Endothelial cell of umbilical vein (primary cell): ENCODE data around the gene L1CAM. TPM values are rescaled to one million over a fixed set of nuclear protein-coding genes. Genes with fewer than 3 reads are reported as not detected.

ENCODE experiments used
- BruUV-seq: library from RNA; stranded (reverse); fragments of 400-500 nt; replicated peaks from 2 replicates; lab custom pipeline; 2021; lab: Mats Ljungman, UMichigan
- CTCF ChIA-PET: fragments of 300-600, 350-600 bp; sonication (Branson Sonifier 250); formaldehyde crosslinking; loops from one replicate; lab custom pipeline; 2021; ENCODE audit warnings: antibody characterized with exemption, inconsistent platforms; lab: Charles Lee
- POLR2A ChIA-PET: fragments of 300-600, 350-600 bp; sonication (Branson Sonifier 250); formaldehyde crosslinking; loops from one replicate; lab custom pipeline; 2021; ENCODE audit warnings: antibody characterized with exemption, inconsistent platforms; lab: Charles Lee
- DNase-seq: peaks from one replicate; pipeline ENCODE4 v3.0.0-alpha.2; 2011; ENCODE audit warnings: low read depth, low spot score
- FAIRE-seq: peaks from 2 replicates; lab custom pipeline; 2011; peaks lifted over from hg19 to GRCh38; lab: Jason Lieb, UNC
- H2AFZ ChIP-seq: 2 replicates; pipeline ENCODE4 v1.6.0; 2012; ENCODE audit warnings: low read depth, low read length, control low read depth, inconsistent platforms
- H3K27ac ChIP-seq: 2 replicates; pipeline ENCODE4 v1.5.1; 2011; ENCODE audit warnings: low read depth, mild to moderate bottlenecking, control low read depth, low read length, moderate library complexity; ENCODE audit not compliant: insufficient read depth
- H3K27me3 ChIP-seq, 2 experiments: 2 replicates each; pipeline versions ENCODE4 v1.6.0 to v1.6.1; 2011; ENCODE audit warnings: low read length in 2 of 2, mixed read lengths in 1 of 2; ENCODE audit not compliant: control insufficient read depth in 2 of 2, insufficient read depth in 2 of 2
- H3K36me3 ChIP-seq, 2 experiments: 2 replicates in 1 of 2; 3 replicates in 1 of 2; pipeline ENCODE4 v1.5.1; 2011; ENCODE audit warnings: low read length in 2 of 2, mild to moderate bottlenecking in 1 of 2, moderate library complexity in 1 of 2; ENCODE audit not compliant: control insufficient read depth in 2 of 2, insufficient read depth in 2 of 2; ENCODE audit errors: extremely low read depth in 1 of 2
- H3K4me1 ChIP-seq: 3 replicates; pipeline ENCODE4 v1.5.1; 2011; ENCODE audit warnings: mild to moderate bottlenecking, low read length; ENCODE audit not compliant: control insufficient read depth, insufficient read depth; ENCODE audit errors: extremely low read depth
- H3K4me2 ChIP-seq: 2 replicates; pipeline ENCODE4 v1.6.1; 2011; ENCODE audit warnings: low read length, control low read depth, mixed read lengths; ENCODE audit not compliant: insufficient read depth
- H3K4me3 ChIP-seq, 3 experiments: fragments of 200-600 bp in 1 of 3; sonication (generic), shearing (Covaris generic) in 1 of 3; replicated peaks in 1 of 3; 2 replicates each; pipeline ENCODE4 v1.5.1; 2011 to 2016; ENCODE audit warnings: control low read depth in 3 of 3, low read length in 3 of 3, mild to moderate bottlenecking in 2 of 3, inconsistent platforms in 1 of 3, low read depth in 1 of 3, moderate library complexity in 1 of 3; ENCODE audit not compliant: insufficient read depth in 1 of 3
- H3K79me2 ChIP-seq: 2 replicates; pipeline ENCODE4 v1.6.0; 2012; ENCODE audit warnings: low read length, inconsistent platforms; ENCODE audit not compliant: control insufficient read depth, insufficient read depth
- H3K9ac ChIP-seq: replicated peaks from 2 replicates; pipeline ENCODE3; 2011; ENCODE audit warnings: low read length, control low read depth; ENCODE audit not compliant: insufficient read depth; ENCODE audit errors: extremely low read depth
- H3K9me1 ChIP-seq: replicated peaks from 3 replicates; pipeline ENCODE4 v1.6.0; 2011; ENCODE audit warnings: mild to moderate bottlenecking, low read length; ENCODE audit not compliant: control insufficient read depth, insufficient read depth; ENCODE audit errors: extremely low read depth
- H3K9me3 ChIP-seq: replicated peaks from 2 replicates; pipeline ENCODE4 v1.5.1; 2012; ENCODE audit warnings: low read length, inconsistent platforms; ENCODE audit not compliant: control insufficient read depth, insufficient read depth
- H4K20me1 ChIP-seq: replicated peaks from 2 replicates; pipeline ENCODE3; 2011; ENCODE audit warnings: mild to moderate bottlenecking, low read length; ENCODE audit not compliant: control insufficient read depth, insufficient read depth; ENCODE audit errors: extremely low read depth
- CTCF ChIP-seq, 2 donors: IDR thresholded peaks; 1 replicate in 1 of 2; 2 replicates in 1 of 2; pipeline ENCODE4 v1.5.1; 2011; ENCODE audit warnings: low read length in 2 of 2, mild to moderate bottlenecking in 2 of 2, moderate library complexity in 2 of 2, control low read depth in 1 of 2, inconsistent platforms in 1 of 2, low read depth in 1 of 2; ENCODE audit not compliant: insufficient read depth in 1 of 2; ENCODE audit errors: extremely low read depth in 1 of 2
- EZH2 ChIP-seq: IDR thresholded peaks from 2 replicates; pipeline ENCODE4 v1.6.1; 2012; ENCODE audit warnings: borderline replicate concordance, low read depth, mild to moderate bottlenecking, moderate library complexity, low read length, inconsistent platforms; ENCODE audit not compliant: severe bottlenecking
- FOS ChIP-seq: IDR thresholded peaks from 2 replicates; pipeline ENCODE4 v1.6.1; 2011; ENCODE audit warnings: mild to moderate bottlenecking, low read length, moderate library complexity, borderline replicate concordance; ENCODE audit not compliant: insufficient read depth
- GATA2 ChIP-seq: IDR thresholded peaks from 2 replicates; pipeline ENCODE4 v1.7.0; 2011; ENCODE audit warnings: low read depth, mild to moderate bottlenecking, moderate library complexity, mixed read lengths, low read length; ENCODE audit not compliant: insufficient read length, insufficient read depth
- JUN ChIP-seq: IDR thresholded peaks from 2 replicates; pipeline ENCODE4 v1.6.1; 2011; ENCODE audit warnings: borderline replicate concordance, low read depth; ENCODE audit not compliant: insufficient read length, insufficient read depth
- MYC ChIP-seq: IDR thresholded peaks from one replicate; pipeline ENCODE4 v1.6.1; 2011; ENCODE audit warnings: mild to moderate bottlenecking, low read depth, low read length
- POLR2A ChIP-seq: IDR thresholded peaks from 2 replicates; pipeline ENCODE4 v1.6.1; 2012; ENCODE audit warnings: low read depth, mild to moderate bottlenecking, control low read depth, low read length
- POLR2AphosphoS5 ChIP-seq: IDR thresholded peaks from 2 replicates; pipeline ENCODE4 v1.6.1; 2012; ENCODE audit warnings: low read depth, mild to moderate bottlenecking, control low read depth, low read length, moderate library complexity; ENCODE audit not compliant: insufficient read depth
- dilution Hi-C: fragments of 300-500 bp; cut with MboI; formaldehyde crosslinking; loops from one replicate; pipeline ENCODE4 v1.15.0; 2019; ENCODE audit warnings: low sequenced_read_pairs; ENCODE audit not compliant: extremely low pct_ligation_motif_present
- intact Hi-C: fragments of 100-400 bp; cut with micrococcal nuclease; formaldehyde crosslinking; loops from one replicate; pipeline ENCODE4 v1.10.0; 2022
- polyA plus RNA-seq, 4 experiments: library from polyadenylated mRNA; depleted of rRNA in 3 of 4; stranded (reverse) in 3 of 4; unstranded in 1 of 4; fragments of >200 nt; gene quantifications; 2 replicates each; pipeline versions ENCODE4 v1.2.1 to v1.2.3, GENCODE V29; 2011 to 2012; ENCODE audit warnings: missing spikeins in 1 of 4
- total RNA-seq: library from RNA; stranded (reverse); gene quantifications from 2 replicates; pipeline ENCODE4 v1.2.3, GENCODE V29; 2021
- TF ChIP-seq, protein P1 (sequence below): IDR thresholded peaks from 2 replicates; pipeline ENCODE4 v1.6.1; 2011; ENCODE audit not compliant: insufficient read depth, insufficient read length

The L1CAM gene
- total and polyA plus RNA-seq, 2 donors (not counting 3 experiments of a cell fraction or from before 2014, with no cell fraction given): 0.01 TPM; not detected in 1

DNA sequence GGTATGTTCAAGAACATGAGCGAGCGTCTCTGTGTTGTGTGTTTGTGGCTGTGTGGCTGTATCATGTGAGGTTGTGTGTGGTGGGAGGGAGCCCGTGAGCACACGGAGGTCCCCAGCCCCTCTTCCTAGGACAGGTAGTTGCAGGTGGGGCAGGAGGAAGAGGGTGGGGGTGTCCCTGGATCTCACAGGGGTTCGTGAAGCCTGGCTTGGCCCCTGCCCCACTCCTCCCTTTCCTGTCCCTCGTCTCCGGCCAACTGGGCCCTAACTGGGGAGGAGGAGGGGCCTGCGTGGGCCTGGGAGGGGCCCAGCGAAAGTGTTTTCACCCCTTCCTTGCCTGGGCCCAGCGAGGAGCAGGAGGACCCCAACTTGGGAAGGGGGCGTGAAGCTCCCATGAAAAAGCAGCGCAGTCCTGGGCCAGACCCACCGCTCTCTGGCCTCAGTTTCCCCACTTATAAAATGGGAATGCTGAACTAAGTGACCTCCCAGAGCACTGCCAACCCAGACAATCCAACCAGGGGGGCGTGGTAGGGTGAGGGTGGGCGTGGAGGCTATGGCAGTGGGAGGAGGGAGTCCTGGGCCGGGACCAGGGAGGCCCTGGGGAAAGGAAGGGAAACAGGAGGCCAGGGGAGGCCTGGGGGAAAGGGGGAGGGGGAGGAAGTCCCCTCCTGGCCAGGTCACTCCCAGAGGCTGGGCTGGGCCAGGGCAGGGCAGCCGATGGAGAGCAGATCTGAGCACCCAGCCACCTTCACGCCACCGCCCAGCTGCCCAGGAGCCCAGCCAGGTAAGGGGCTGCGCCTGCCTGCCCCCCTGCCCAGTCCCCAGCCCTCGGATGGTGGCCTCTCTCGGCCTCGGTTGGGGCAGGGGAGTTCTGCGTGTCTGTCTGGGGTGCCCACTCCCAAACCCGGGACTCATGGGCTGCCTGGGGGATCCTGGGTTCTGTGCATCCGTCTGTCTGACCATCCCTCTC lies 18.3 kb upstream of the L1CAM start, which contains the start of gene AVPR2:
Gene AVPR2 (plus strand): TSS at position 683 of the 967 bp plus-strand sequence. CDS start 473 bp downstream, outside the sequence.
- no peak within 1 kb of the TSS for H3K9ac ChIP-seq
- DNase-seq (no peak), FAIRE-seq (no peak)
- no peak within 1 kb of the TSS for H3K27ac ChIP-seq
- H2AFZ ChIP-seq: no peak within 1 kb of the TSS
- H3K9me3 ChIP-seq: no peaks in the 10 kb centered on the region
- no peaks in the 10 kb centered on the region for H3K79me2 ChIP-seq
- no peaks in the 10 kb centered on the region for H4K20me1 ChIP-seq
- TF ChIP-seq, protein P1, sequence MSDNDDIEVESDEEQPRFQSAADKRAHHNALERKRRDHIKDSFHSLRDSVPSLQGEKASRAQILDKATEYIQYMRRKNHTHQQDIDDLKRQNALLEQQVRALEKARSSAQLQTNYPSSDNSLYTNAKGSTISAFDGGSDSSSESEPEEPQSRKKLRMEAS: no peak
- dilution Hi-C loops: no loop called here
- ChIA-PET POLR2A (no interaction called here), CTCF (no interaction called here)
- intact Hi-C loops: no loop called here
- no peaks in the 10 kb centered on the region for H3K36me3 ChIP-seq
- BruUV-seq: no TSS peak
- no peak within 1 kb of the TSS for H3K4me2 ChIP-seq
- H3K4me3 ChIP-seq: no peak within 1 kb of the TSS
- no peaks in the 10 kb centered on the region for H3K9me1 ChIP-seq
- no peaks in the 10 kb centered on the region for H3K27me3 ChIP-seq
- H3K4me1 ChIP-seq: no peaks in the 10 kb centered on the region

GRCh38 chrX:153903238-153903980 lies 17.4 kb upstream of the L1CAM start:
- CTCF ChIA-PET: interaction anchor here (1.0 kb wide), 1 partner anchor 18 kb away, joined by 3 read pairs; no protein-coding TSS in a partner anchor
- dilution Hi-C loops (no loop called here), intact Hi-C loops (no loop called here)
- Histone ChIP-seq H4K20me1 (no peaks in the 10 kb centered on the region), H3K9me1 (no peaks in the 10 kb centered on the region), H3K9me3 (no peaks in the 10 kb centered on the region), H3K27ac (no peak overlapping the region), H3K36me3 (no peaks in the 10 kb centered on the region), H2AFZ (no peak overlapping the region), H3K4me2 (no peak overlapping the region), H3K4me1 (no peaks in the 10 kb centered on the region), H3K79me2 (no peaks in the 10 kb centered on the region), H3K27me3 (no peaks in the 10 kb centered on the region), H3K9ac (no peak overlapping the region), H3K4me3 (no peak overlapping the region)
- POLR2A ChIA-PET: no interaction called here
- TF ChIP-seq MYC (no peak), FOS (no peak), JUN (no peak), CTCF (IDR thresholded peaks at IDR 0.05; ENCODE audit: extremely low read depth in 1 of 2, insufficient read depth in 1 of 2, low read depth in 1 of 2, low read length in 2 of 2) (no peak), EZH2 (no peak), GATA2 (no peak), POLR2AphosphoS5 (no peak), POLR2A (no peak)
- TF ChIP-seq, protein P1: no peak
- no peak for FAIRE-seq
- peak; percentile 6 for DNase-seq
- BruUV-seq: no TSS peak
